Kidney (tissue), 14 donors: ENCODE results near the gene SLC35B1. TPM values are rescaled to one million over a fixed set of nuclear protein-coding genes. Genes with fewer than 3 reads are reported as not detected.

Experiments used
- DNase-seq, 5 donors: peaks; one replicate each; pipeline ENCODE4 v3.0.0-alpha.2; 2013 to 2020
- FAIRE-seq: peaks from 2 replicates; lab custom pipeline; 2012; peaks lifted over from hg19 to GRCh38; lab: Jason Lieb, UNC
- H3K27ac ChIP-seq, 2 donors: one replicate each; pipeline ENCODE4 v1.7.0; 2013; ENCODE audit warnings: low read depth in 2 of 2, low read length in 2 of 2, inconsistent platforms in 1 of 2
- H3K27me3 ChIP-seq: one replicate; pipeline ENCODE4 v1.7.1; 2013; ENCODE audit warnings: low read length, inconsistent platforms; ENCODE audit not compliant: control insufficient read depth, insufficient read depth
- H3K36me3 ChIP-seq, 3 donors: one replicate each; pipeline versions ENCODE4 v1.7.0 to v1.7.1; 2013; ENCODE audit warnings: low read length in 3 of 3, control low read depth in 1 of 3, inconsistent platforms in 1 of 3; ENCODE audit not compliant: insufficient read depth in 3 of 3, control insufficient read depth in 2 of 3
- H3K4me1 ChIP-seq, 3 donors: one replicate each; pipeline versions ENCODE4 v1.7.0 to v1.7.1; 2013; ENCODE audit warnings: low read length in 3 of 3, inconsistent platforms in 1 of 3, low read depth in 1 of 3; ENCODE audit not compliant: control insufficient read depth in 2 of 3, insufficient read depth in 2 of 3
- H3K4me3 ChIP-seq, 3 donors: one replicate each; pipeline versions ENCODE4 v1.7.0 to v1.8.1; 2013; ENCODE audit warnings: low read length in 3 of 3, control low read depth in 1 of 3, inconsistent platforms in 1 of 3
- H3K9ac ChIP-seq, 3 donors: one replicate each; pipeline versions ENCODE4 v1.7.0 to v1.7.1; 2013; ENCODE audit warnings: low read length in 3 of 3, control low read depth in 1 of 3, inconsistent platforms in 1 of 3
- H3K9me3 ChIP-seq, 3 donors: one replicate each; pipeline versions ENCODE4 v1.7.0 to v1.7.1; 2013; ENCODE audit warnings: low read length in 3 of 3, control low read depth in 1 of 3, inconsistent platforms in 1 of 3; ENCODE audit not compliant: control insufficient read depth in 2 of 3, insufficient read depth in 1 of 3
- CTCF ChIP-seq: IDR thresholded peaks from 3 replicates; pipeline ENCODE4 v1.5.1; 2012; ENCODE audit warnings: mild to moderate bottlenecking, moderate library complexity, borderline replicate concordance; ENCODE audit not compliant: insufficient read depth; ENCODE audit errors: extremely low read depth
- intact Hi-C: fragments of 100-400 bp; cut with DNase I; formaldehyde crosslinking; loops from one replicate; pipeline ENCODE4 v1.11.1; 2022
- polyA plus RNA-seq: library from polyadenylated mRNA; stranded (reverse); fragments of 350-450 nt; fragmentation: Illumina TruSeq; extraction: RNeasy Lipid Tissue Mini Kit (QIAGEN cat#74804); gene quantifications from one replicate; pipeline ENCODE4 v1.2.3, GENCODE V29; 2014; ENCODE audit warnings: low read depth, low replicate concordance; ENCODE audit not compliant: insufficient read depth
- total RNA-seq: library from RNA; stranded (reverse); fragmentation: NEBNext Ultra II Directional; extraction: Animal tissue kit (Norgen Biotek cat#: 25700); gene quantifications from one replicate; pipeline ENCODE4 v1.2.1, GENCODE V29; 2021
- donor health status: control.
- donor health status: control.
- donor health status: control.
- donor health status: control.
- donor health status: control.
- donor health status: DM: yes; HTN: yes; CAD: no.
- donor health status: Normal renal cell carcinoma (clear cell type).

Gene SLC35B1
- total and polyA plus RNA-seq, 2 donors from 2014 or later: 56.6 to 83.7 TPM

GRCh38 chr17:49699966-49700575 lies 7.7 kb downstream of the SLC35B1 start:
- Histone ChIP-seq H3K36me3 (peaks cover 7 to 42% (median 35%) of the 10 kb centered on the region in 3 donors), H3K4me1 (no peaks in the 10 kb centered on the region), H3K9me3 (no peaks in the 10 kb centered on the region), H3K27me3 (no peaks in the 10 kb centered on the region), H3K9ac (no peak overlapping the region), H3K4me3 (no peak overlapping the region), H3K27ac (no peak overlapping the region)
- no peak for FAIRE-seq
- intact Hi-C loops: loop anchor here (10.0 kb wide), 1 partner anchor 75 kb away; no protein-coding TSS in a partner anchor
- TF ChIP-seq CTCF: no peak
- no peak for DNase-seq

DNA sequence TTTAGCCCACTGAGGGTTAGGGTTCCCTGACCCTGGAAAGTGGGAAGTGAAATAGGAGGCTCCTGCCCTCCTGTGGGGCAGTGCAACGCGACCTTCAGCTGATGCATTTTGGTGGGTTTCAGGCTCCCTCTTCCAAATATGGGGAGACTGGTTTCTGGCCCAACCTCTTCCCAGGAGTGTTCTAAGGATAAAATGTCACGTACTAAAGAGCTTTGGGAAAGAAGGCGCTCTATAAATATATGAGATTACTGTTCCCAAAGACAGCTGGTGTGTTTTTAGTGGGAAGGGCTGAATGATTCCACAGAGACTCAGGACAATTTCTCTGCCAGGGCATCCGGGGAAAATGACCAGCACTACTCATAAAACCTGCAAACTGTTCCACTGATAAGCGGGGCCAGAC lies 9.8 kb downstream of the SLC35B1 start:
- H3K27me3 ChIP-seq: no peaks in the 10 kb centered on the region
- H3K9ac ChIP-seq: no peak overlapping the region
- no peak for TF ChIP-seq CTCF
- no peak overlapping the region for H3K27ac ChIP-seq
- no peak overlapping the region for H3K4me3 ChIP-seq
- intact Hi-C loops: no loop called here
- no peaks in the 10 kb centered on the region for H3K4me1 ChIP-seq
- peaks cover 5 to 23% (median 18%) of the 10 kb centered on the region in 3 donors for H3K36me3 ChIP-seq
- FAIRE-seq (no peak), DNase-seq (no peak)
- H3K9me3 ChIP-seq: no peaks in the 10 kb centered on the region

DNA sequence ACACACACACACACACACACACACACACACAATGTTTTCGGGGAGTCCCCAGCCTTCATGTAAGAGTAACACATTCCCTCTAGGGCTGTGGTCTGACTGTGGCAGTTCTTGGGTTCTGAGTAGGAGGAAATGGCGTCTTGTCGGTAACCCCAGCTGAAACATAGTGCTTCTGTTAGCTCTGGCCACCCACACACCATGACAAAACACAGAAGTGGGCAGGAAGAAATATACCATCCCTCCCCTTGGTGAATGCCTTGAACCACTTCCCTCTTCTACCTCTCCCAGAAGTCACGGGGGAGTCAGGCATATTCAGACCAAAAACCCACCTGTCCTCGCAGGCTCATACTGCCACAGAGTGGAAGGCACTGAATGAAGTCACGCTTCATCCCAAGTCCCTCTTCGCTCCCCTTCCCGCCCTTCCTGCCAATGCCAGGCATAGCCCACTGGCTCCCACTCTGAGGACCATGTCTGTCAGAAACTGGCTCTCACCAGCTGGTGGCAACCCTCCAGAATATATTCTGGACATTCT lies 11.5 kb downstream of the SLC35B1 start:
- DNase-seq (no peak), FAIRE-seq (no peak)
- H3K9me3 ChIP-seq: no peaks in the 10 kb centered on the region
- no peak overlapping the region for H3K4me3 ChIP-seq
- H3K27me3 ChIP-seq: no peaks in the 10 kb centered on the region
- intact Hi-C loops: no loop called here
- peaks cover 2 to 13% (median 12%) of the 10 kb centered on the region in 3 donors for H3K36me3 ChIP-seq
- TF ChIP-seq CTCF: no peak
- H3K9ac ChIP-seq: no peak overlapping the region
- H3K27ac ChIP-seq: no peak overlapping the region
- H3K4me1 ChIP-seq: no peaks in the 10 kb centered on the region
